Neural cell (in vitro differentiated cells): ENCODE results near the gene AARSD1. TPM values are rescaled to one million over a fixed set of nuclear protein-coding genes. Genes with fewer than 3 reads are reported as not detected.
A peak's percentile ranks its signal among the peaks of the same experiment; 100 is the strongest.

Experiments used
- H2AFZ ChIP-seq: fragments of 200-600, 300-800 bp; sonication (generic), shearing (Covaris generic); 2 replicates; pipeline ENCODE4 v1.6.0; 2014; ENCODE audit warnings: low read depth, mild to moderate bottlenecking, antibody characterized with exemption, low read length, moderate library complexity
- H3F3A ChIP-seq: fragments of 200-600 bp; shearing (Covaris generic); 2 replicates; pipeline ENCODE4 v1.6.1; 2016; ENCODE audit warnings: mild to moderate bottlenecking, moderate library complexity, mixed read lengths, antibody characterized with exemption, low read length; ENCODE audit not compliant: insufficient read depth, poor library complexity, severe bottlenecking
- H3K27ac ChIP-seq: fragments of 200-600, 300-800 bp; sonication (generic), shearing (Covaris generic); 2 replicates; pipeline ENCODE4 v1.5.1; 2014; ENCODE audit warnings: mild to moderate bottlenecking, low read length, moderate library complexity
- H3K27me3 ChIP-seq: fragments of 300-800, 200-600 bp; sonication (generic), shearing (Covaris generic); 2 replicates; pipeline ENCODE4 v1.6.0; 2014; ENCODE audit warnings: mild to moderate bottlenecking, low read depth, low read length, moderate library complexity; ENCODE audit not compliant: insufficient read depth
- H3K36me3 ChIP-seq: fragments of 300-800, 200-600 bp; sonication (generic), shearing (Covaris generic); 2 replicates; pipeline ENCODE4 v1.5.1; 2014; ENCODE audit warnings: mild to moderate bottlenecking, antibody characterized with exemption, low read length, moderate library complexity; ENCODE audit not compliant: insufficient read depth
- H3K4me2 ChIP-seq: fragments of 300-800, 200-600 bp; sonication (generic), shearing (Covaris generic); 2 replicates; pipeline ENCODE4 v1.6.0; 2014; ENCODE audit warnings: mild to moderate bottlenecking, low read length
- H3K4me3 ChIP-seq: fragments of 300-800, 200-600 bp; sonication (generic), shearing (Covaris generic); 2 replicates; pipeline ENCODE4 v1.5.1; 2014; ENCODE audit warnings: mild to moderate bottlenecking, low read length, moderate library complexity
- H3K79me2 ChIP-seq: fragments of 200-600 bp; shearing (Covaris generic); replicated peaks from 2 replicates; pipeline ENCODE4 v1.6.0; 2014; ENCODE audit warnings: mild to moderate bottlenecking, low read length, moderate library complexity; ENCODE audit not compliant: insufficient read depth
- H3K9ac ChIP-seq: fragments of 300-800, 200-600 bp; sonication (generic), shearing (Covaris generic); 2 replicates; pipeline ENCODE4 v1.6.1; 2016; ENCODE audit warnings: mild to moderate bottlenecking, low read length, mixed read lengths
- H3K9me2 ChIP-seq: fragments of 200-600 bp; shearing (Covaris generic); 2 replicates; pipeline ENCODE4 v1.6.1; 2016; ENCODE audit warnings: mild to moderate bottlenecking, low read length, mixed read lengths; ENCODE audit not compliant: insufficient read depth
- H3K9me3 ChIP-seq: fragments of 200-600, 300-800 bp; sonication (generic), shearing (Covaris generic); 2 replicates; pipeline ENCODE4 v1.6.1; 2016; ENCODE audit warnings: mild to moderate bottlenecking, mixed run types, low read length, moderate library complexity, mixed read lengths
- H4K20me1 ChIP-seq: fragments of 200-600 bp; shearing (Covaris generic); 2 replicates; pipeline ENCODE4 v1.6.1; 2016; ENCODE audit warnings: mild to moderate bottlenecking, mixed run types; ENCODE audit not compliant: insufficient read depth
- CTCF ChIP-seq: fragments of 450-650 bp; IDR thresholded peaks from 2 replicates; pipeline ENCODE4 v1.5.1; 2014; ENCODE audit warnings: antibody characterized with exemption, mild to moderate bottlenecking, moderate library complexity; ENCODE audit not compliant: poor library complexity, severe bottlenecking
- EP300 ChIP-seq: fragments of 450-650 bp; conservative IDR thresholded peaks from 2 replicates; pipeline ENCODE4 v1.6.1; 2014; ENCODE audit warnings: antibody characterized with exemption, mild to moderate bottlenecking, moderate library complexity; ENCODE audit not compliant: poor library complexity, severe bottlenecking
- EZH2 ChIP-seq: fragments of 200-600, 300-800 bp; shearing (Covaris generic), sonication (generic); IDR thresholded peaks from 2 replicates; pipeline ENCODE4 v1.6.1; 2014; ENCODE audit warnings: antibody characterized with exemption, low read length, borderline replicate concordance, mild to moderate bottlenecking; ENCODE audit not compliant: insufficient read depth, poor library complexity, severe bottlenecking
- MXI1 ChIP-seq: fragments of 450-650 bp; conservative IDR thresholded peaks from 2 replicates; pipeline ENCODE4 v1.6.1; 2014; ENCODE audit warnings: antibody characterized with exemption, mild to moderate bottlenecking; ENCODE audit not compliant: poor library complexity, severe bottlenecking
- POLR2AphosphoS5 ChIP-seq: IDR thresholded peaks from 2 replicates; pipeline ENCODE4 v1.6.1; 2012
- RAD21 ChIP-seq: fragments of 450-650 bp; conservative IDR thresholded peaks from 2 replicates; pipeline ENCODE4 v1.6.1; 2014; ENCODE audit warnings: antibody characterized with exemption, mild to moderate bottlenecking, moderate library complexity
- REST ChIP-seq: IDR thresholded peaks from 2 replicates; pipeline ENCODE4 v1.6.1; 2012; ENCODE audit warnings: borderline replicate concordance
- SMC3 ChIP-seq: fragments of 450-650 bp; conservative IDR thresholded peaks from 2 replicates; pipeline ENCODE4 v1.6.1; 2014; ENCODE audit warnings: antibody characterized with exemption, mild to moderate bottlenecking, moderate library complexity; ENCODE audit not compliant: poor library complexity
- TAF1 ChIP-seq: IDR thresholded peaks from 2 replicates; pipeline ENCODE4 v1.6.1; 2012; ENCODE audit warnings: low read depth
- polyA plus RNA-seq: library from polyadenylated mRNA; depleted of rRNA; stranded (reverse); fragments of >200 nt; gene quantifications from 2 replicates; pipeline ENCODE4 v1.2.3, GENCODE V29; 2014

AARSD1 gene
- polyA plus RNA-seq, 1 donor from 2014 or later = 64.2 TPM

- Histone ChIP-seq H2AFZ (peak overlapping the region; percentile 48), H3K27ac (peak overlapping the region; percentile 90), H4K20me1 (no peaks in the 10 kb centered on the region), H3K9me3 (no peaks in the 10 kb centered on the region), H3K27me3 (no peaks in the 10 kb centered on the region), H3K9me2 (no peaks in the 10 kb centered on the region), H3K4me3 (peak overlapping the region; percentile 99), H3F3A (no peaks in the 10 kb centered on the region), H3K4me2 (peak overlapping the region; percentile 93), H3K36me3 (no peaks in the 10 kb centered on the region), H3K79me2 (peaks cover 27% of the 10 kb centered on the region), H3K9ac (peak overlapping the region; percentile 95)
- TF ChIP-seq POLR2AphosphoS5 (peak; percentile 73), TAF1 (no peak), SMC3 (peak; percentile 33), MXI1 (peak; percentile 77), EZH2 (no peak), CTCF (peak; percentile 61)
Measured at GRCh38 chr17:42980766-42981397, 16.6 kb upstream of the AARSD1 start.

GRCh38 chr17:42980274-42980765 is 16.1 kb upstream of the AARSD1 start, which contains the start of gene RUNDC1:
Gene RUNDC1, plus strand, starts transcription at chr17:42980565. Its CDS starts 12 bp downstream, at chr17:42980577.
- peaks cover 27% of the 10 kb centered on the region for H3K79me2 ChIP-seq
- H3K9ac ChIP-seq = peak within 1 kb of the TSS; percentile 95
- H3K36me3 ChIP-seq = no peaks in the 10 kb centered on the region
- H3K27ac ChIP-seq = peak within 1 kb of the TSS; percentile 90
- H3K4me3 ChIP-seq = peak within 1 kb of the TSS; percentile 99
- no peaks in the 10 kb centered on the region for H3K9me3 ChIP-seq
- peak within 1 kb of the TSS; percentile 93 for H3K4me2 ChIP-seq
- no peaks in the 10 kb centered on the region for H3F3A ChIP-seq
- peak within 1 kb of the TSS; percentile 48 for H2AFZ ChIP-seq
- H3K27me3 ChIP-seq = no peaks in the 10 kb centered on the region
- no peaks in the 10 kb centered on the region for H3K9me2 ChIP-seq
- TF ChIP-seq RAD21 (no peak), EP300 (peak; percentile 21), SMC3 (no peak), EZH2 (no peak), TAF1 (peak; percentile 83), POLR2AphosphoS5 (peak; percentile 93), CTCF (no peak), MXI1 (peak; percentile 81), REST (peak; percentile 53)
- H4K20me1 ChIP-seq = no peaks in the 10 kb centered on the region
